HG03571 (cell line): Measurements from ENCODE around the gene RERG.

Source experiments
- ATAC-seq: cut with Tn5 transposase; IDR thresholded peaks from one replicate; pipeline ENCODE4 v1.9.1; 2021; ENCODE audit not compliant: unreplicated experiment

The RERG gene

DNA sequence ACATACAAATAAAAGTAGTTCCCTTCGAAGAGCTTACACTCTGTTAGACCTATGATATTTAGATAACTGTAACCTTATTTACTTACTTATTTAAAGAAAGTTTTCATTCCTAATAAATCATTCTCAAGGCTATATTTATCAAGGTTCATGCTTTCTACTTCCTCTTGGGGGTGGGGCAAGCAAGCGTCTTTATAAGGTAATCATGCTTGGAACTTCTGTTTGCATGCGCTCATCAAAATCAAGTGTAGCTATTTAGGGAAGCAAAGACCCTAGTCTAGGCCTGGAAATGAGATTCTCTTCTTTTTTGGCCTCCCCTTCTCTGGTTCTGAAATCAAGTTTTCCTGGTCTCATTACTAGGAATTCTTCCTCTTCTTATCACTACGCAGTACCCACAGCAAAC, 766 bp downstream of the RERG start:
- ATAC-seq, result no peak

- ATAC-seq, result no peak
Observed at GRCh38 chr12:15218794-15219193, 2.4 kb downstream of the RERG start.

GRCh38 chr12:15216036-15216889, 5.0 kb downstream of the RERG start:
- no peak for ATAC-seq

DNA sequence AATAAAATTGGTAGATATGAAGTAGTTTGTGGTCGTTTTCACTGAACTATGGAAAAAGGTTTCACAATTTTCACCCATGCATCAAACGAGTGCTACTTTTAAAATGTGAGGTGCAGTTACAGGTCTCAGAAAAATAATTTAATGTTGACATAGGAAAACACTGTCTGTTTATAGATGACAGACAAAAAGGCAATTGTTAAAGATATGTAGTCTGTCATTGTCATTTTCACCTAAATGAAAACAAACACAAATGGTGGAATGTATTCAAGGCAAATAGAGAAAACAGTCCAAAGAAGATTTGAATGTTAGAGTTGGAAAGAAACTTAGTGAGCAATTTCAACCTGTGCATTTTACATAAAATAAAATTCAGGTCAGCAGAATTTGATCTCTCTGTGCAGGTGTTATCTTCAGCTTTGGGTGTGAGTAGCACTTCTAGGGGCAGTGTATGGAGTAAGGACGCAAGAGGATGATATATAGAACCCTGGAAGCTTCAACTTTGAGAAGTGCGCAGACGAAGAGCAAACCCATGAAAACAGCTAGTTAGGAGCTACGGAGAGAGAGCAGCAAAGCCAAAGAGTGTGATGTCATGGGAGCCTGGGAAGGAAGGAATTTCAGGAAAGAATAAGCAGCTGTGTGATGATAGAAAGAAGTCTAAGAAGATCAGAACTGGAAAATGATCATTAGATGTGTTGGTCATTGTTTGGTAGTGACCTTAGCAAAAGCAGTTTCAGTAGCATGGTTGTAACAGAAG, 6.2 kb downstream of the RERG start:
- no peak for ATAC-seq

DNA sequence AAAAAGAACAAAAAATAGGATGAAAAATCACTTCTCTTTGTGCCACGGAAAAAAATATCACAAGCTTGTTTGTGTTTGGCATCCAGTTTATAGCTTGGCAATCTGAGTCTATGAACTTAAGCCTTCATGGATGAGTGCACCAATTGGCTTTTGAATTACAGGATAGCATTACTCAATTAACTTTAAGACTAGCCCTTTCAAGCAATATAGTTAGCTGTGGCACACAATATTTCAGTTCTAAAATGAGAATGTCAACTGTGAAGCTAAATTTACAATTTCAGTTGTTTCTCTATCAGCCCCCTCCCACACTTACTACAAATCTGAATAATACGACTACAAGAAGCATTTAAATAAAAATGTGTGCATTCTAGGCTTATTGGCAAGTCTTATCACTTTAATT, 8.3 kb downstream of the RERG start:
- no peak for ATAC-seq

GRCh38 chr12:15209782-15210181, 11.4 kb downstream of the RERG start:
- ATAC-seq, result no peak

DNA sequence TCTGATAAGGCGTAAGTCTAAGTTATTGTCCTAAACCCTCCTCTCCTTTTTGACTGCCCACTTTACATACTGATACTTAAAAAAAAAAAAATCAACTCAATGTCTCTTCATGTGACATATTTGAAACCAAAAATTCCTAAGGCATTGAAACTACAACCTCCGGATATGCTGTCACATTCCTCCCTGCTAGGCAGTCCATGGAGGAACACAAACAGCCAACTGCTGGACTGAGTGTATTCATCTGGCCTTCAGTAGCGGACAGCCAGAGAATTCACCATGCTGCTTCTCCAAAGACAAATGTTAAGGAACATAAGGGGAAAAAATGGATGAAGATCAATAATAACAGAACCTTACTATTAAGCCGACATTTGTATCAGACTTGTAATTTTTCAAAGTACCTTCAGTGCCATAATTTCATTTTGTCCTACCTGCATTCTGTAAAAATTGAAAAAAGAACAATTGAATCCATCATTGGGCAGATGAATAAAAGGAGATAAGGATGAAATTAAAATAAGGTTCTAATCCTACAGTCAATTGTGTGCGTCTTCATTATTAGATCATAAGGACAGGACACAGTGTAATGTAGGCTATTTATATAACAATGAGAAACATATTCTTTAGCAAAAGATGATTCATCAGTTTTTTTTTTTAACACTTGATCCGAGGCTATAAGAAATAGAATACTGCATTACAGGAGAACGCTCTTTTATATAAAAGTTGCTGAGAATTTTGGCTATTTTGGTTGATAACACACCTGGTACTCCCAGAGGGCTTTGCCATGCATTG, 12.2 kb downstream of the RERG start:
- ATAC-seq, result no peak

DNA sequence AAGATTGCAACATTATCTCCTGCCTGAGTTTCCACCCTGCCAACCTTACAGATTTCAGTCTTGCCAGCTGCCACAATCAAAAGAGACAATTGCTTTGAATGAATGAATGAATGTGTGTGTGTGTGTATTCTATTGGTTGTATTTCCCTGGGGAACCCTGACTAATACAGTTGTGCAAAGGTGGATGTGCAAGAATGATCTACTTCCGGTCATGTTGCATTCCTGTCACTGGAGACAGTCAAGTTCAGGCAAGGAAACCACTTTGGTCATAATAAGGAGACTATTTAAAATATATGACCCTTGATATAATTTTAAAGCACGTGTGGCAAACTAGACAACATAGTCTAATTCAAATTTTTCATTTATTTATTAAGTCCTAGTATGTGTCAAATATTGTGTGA, 13.1 kb downstream of the RERG start:
- no peak for ATAC-seq

- no peak for ATAC-seq
Observed at GRCh38 chr12:15206831-15207389, 14.3 kb downstream of the RERG start.

DNA sequence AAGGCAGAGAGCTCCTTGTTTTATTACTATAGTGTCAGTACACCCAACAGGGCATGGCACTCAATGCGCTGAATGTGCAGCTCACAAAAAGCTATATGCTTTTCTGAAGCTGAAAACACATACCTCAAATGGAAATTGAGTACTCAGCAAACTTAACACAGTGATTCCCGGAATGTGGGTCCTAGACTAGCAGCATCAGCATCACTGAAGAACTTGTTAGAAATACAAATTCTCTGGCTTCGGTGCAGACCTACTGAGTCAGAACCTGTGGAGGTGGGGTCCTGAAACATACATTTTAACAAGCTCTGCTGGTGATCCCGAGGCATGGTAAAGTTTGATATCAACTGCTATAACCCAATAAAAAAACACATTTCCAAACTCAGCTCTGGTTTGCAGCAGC, 14.9 kb downstream of the RERG start:
- no peak for ATAC-seq

DNA sequence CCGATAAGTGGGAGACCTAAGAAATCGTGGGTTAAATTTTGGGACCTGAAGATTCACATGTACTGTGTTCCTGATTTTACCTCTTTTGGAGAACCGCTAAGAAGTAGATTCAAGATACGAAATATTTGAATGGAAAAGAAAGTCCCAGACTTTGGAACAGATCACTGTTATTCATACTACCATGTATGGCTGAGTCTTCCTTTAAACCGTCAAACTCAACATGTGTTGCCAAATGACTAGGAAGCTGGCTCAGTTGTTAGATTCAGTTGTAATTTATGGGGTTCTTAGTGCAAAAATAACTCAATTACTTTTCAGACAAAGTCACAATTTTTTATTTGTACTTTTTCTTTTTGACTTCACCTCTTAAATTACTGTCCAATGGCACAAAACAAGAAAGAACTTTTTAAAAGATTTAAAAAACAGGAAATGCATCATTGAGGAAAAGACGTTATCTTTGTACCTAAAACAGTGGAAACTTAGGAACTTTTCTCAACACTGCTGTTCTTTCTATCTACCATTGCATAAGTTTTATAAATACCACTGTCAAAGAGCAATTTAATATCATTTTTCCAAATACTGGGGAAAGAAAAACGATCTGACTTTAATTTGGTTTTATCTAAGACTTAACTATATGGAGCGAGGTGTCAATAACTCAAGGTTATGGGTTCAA, 15.7 kb downstream of the RERG start:
- no peak for ATAC-seq

GRCh38 chr12:15201456-15201855, 19.8 kb downstream of the RERG start:
- ATAC-seq, result no peak

- no peak for ATAC-seq
Observed at GRCh38 chr12:15201056-15201455, 20.2 kb downstream of the RERG start.

GRCh38 chr12:15200641-15201040, 20.6 kb downstream of the RERG start:
- ATAC-seq, result no peak

- no peak for ATAC-seq
Observed at GRCh38 chr12:15199930-15200329, 21.3 kb downstream of the RERG start.

- ATAC-seq, result no peak
Observed at GRCh38 chr12:15196678-15197505, 24.3 kb downstream of the RERG start.

- no peak for ATAC-seq
Observed at GRCh38 chr12:15196221-15196620, 25.0 kb downstream of the RERG start.

- ATAC-seq, result no peak
Observed at GRCh38 chr12:15194456-15195368, 26.5 kb downstream of the RERG start.

- no peak for ATAC-seq
Observed at GRCh38 chr12:15193946-15194345, 27.3 kb downstream of the RERG start.
